ENCODE results near the gene PALM2AKAP2.

- TF ChIP-seq CTCF (IDR thresholded peaks at IDR 0.05; ENCODE audit: low read depth, low read length), result no peak
- no peak for TF ChIP-seq EZH2phosphoT487 (IDR thresholded peaks at IDR 0.05; ENCODE audit: low read depth)
Observed at GRCh38 chr9:109742776-109743348, 37.1 kb upstream of the PALM2AKAP2 start.
